T-helper 2 cell (primary cell): Measurements from ENCODE around the gene GDI2.

ENCODE experiments used
- DNase-seq, 5 experiments: peaks; one replicate each; pipeline versions ENCODE4 v3.0.0 to v3.0.0-alpha.2; 2012 to 2022

GDI2 gene

DNA sequence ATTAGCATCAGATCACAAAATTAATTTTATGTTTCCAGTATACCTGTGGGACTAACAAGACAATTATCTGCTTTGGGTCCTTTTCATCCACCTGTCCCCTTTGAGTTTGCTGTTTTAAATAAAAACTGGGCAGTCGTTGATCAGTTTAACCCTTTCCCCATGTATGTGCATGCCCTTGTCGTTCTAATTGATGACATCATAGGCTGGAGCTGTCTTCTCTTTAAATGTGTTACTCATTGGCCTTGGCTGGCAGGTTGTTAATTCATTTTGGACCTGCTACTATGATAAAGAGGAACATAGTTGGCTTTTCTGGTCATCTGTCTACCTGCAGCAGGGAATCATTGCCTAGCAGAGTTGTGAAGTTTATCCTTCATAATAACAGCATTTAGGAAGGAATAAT, 74.8 kb downstream of the GDI2 start:
- no peak for DNase-seq

DNA sequence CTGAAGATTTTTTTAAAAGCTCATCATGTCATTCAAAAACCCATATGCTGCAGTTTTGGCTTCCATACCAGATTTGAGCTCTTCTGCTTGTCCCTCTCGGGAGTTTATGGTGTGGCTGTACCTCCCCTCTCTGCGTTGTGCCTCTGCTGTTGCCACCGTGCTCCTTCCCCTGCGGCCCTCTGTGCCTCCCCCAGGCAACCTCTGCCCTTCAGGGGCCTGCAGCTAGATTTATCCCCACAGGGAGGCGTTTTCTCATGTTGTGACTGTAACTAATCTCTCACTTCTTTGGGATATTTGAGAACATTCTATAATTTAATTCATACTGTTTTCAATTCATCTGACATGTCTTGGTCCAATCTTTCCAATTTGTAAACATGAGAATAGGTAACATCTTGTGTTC, 75.9 kb downstream of the GDI2 start:
- DNase-seq: no peak

- DNase-seq: no peak
Measured at GRCh38 chr10:5736591-5736990, 76.6 kb downstream of the GDI2 start.

DNA sequence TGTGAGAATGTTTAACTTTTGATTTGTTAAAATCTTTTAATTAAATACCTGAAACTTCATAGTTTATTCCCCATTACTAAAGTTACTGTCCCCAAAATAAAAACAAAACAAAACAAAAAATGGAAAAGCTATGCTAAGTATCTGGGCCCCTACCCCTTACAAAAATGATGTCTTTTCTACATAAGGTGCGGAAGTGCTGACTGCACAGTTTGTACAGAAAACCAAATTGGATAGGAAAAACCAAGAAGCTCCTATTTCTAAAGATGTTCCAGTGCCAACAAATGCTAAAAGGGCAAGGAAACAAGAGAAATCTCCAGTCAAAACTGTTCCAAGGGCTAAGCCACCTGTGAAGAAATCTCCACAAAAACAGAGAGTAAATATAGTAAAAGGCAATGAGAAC, 78.1 kb downstream of the GDI2 start:
- no peak for DNase-seq

DNA sequence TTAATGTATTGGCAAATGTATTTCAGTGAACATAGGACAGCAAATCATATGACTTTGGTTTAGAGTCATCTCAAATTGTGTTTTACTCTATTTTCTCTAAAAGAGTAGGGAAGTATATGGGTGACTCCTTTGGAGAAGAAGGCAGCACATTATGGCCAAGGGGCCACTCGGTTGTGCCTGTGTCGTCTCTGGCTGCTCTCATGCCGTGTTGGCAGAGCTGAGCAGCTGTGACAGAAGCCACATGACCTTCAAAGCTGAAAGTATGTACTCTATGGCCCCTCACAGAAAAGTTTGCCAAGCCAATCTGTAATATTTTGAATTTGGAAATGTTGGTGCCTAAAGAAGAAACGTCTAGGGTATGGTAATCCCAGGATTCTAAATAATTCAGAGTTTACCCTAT, 81.1 kb downstream of the GDI2 start:
- DNase-seq: no peak

DNA sequence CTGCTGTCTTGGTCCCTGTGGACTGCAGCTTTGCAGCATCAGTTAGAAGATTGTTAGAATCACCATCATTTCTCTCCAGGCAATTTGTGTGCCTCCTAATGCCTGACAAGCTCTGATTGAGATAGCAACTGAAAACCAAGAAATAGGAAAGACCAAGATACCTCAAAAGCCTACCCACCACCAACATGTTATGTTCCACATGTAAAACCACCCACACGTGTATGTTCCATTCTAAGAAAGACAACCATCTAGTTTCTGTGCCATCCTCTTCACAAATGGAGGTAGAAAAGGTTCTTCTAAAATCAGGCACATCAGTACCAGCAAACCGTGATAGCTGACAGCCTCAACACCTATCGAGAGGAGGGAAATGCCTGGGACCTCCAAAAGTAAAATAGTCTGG, 81.7 kb downstream of the GDI2 start:
- DNase-seq: peak in 1 of 5 experiments; percentile 73

- DNase-seq: no peak
Measured at GRCh38 chr10:5730766-5731165, 82.5 kb downstream of the GDI2 start.

DNA sequence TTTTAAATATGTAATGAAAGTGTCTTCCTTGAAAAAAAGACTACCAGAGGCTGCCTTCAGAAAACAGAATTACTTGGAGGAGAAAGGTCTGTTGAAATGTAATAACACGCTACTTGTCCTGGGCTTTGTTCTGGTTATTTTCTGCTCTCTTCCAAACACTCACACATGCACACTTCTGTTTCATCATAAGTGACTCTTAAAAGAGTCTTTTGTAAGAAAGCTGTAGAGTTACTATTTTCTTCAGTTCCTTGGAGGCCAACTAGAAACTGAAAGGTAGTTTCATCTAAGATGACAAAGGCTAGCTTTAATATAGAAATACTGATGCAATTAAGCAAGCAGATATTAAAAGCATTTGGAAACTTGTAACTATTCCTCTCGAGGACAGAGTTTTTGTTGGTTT, 89.5 kb downstream of the GDI2 start:
- no peak for DNase-seq

- DNase-seq: no peak
Measured at GRCh38 chr10:5720182-5720581, 93.1 kb downstream of the GDI2 start.

DNA sequence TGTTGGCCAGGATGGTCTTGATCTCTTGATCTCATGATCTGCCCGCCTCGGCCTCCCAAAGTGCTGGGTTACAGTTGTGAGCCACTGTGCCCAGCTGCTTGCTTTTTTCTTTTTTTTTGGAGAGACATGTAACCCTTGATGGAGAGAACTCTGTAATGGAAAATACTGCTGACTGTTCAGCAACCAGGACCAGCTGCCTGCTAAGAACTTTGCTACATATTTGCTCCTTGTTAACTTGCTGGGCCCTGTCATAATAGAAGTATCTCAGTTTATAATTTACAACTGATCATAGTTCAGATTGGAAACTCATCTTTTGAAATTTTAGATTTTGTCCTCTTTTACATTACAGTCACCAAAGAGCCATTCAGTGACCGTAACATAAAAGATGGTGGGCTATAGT, 93.7 kb downstream of the GDI2 start:
- peak in 1 of 5 experiments; percentile 10 for DNase-seq
